Retina (tissue), 1 donor: Measurements from ENCODE around the gene MOB1B.
"Not testable (repeated sequence)": the region's sequence is repeated elsewhere in the genome, so short reads cannot be mapped to it uniquely, and the experiment has no call there.

ENCODE experiments used
- DNase-seq: peaks from one replicate; pipeline ENCODE4 v3.0.0-alpha.2; 2016

Gene MOB1B

GRCh38 chr4:70969076-70969475 is 66.9 kb downstream of the MOB1B start:
- DNase-seq = no peak

DNA sequence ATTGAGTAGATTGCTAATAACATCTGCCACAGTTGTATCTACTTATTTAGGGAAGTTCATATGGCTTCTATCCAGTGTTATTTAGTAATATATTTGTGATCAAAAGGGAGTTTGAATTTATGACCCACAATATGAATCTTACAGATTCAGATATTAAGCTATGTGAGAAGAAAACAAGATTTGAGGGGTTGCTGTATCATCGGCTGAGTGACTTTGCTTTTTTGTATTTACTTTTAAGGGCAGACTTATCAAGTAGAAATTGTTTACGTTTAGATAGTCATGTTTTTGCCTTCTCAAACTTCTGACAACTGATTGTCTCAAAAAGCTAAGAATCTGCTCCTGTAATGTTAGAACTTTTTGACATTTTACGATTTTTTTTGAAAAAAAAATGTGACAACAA is 74.1 kb downstream of the MOB1B start:
- no peak for DNase-seq

DNA sequence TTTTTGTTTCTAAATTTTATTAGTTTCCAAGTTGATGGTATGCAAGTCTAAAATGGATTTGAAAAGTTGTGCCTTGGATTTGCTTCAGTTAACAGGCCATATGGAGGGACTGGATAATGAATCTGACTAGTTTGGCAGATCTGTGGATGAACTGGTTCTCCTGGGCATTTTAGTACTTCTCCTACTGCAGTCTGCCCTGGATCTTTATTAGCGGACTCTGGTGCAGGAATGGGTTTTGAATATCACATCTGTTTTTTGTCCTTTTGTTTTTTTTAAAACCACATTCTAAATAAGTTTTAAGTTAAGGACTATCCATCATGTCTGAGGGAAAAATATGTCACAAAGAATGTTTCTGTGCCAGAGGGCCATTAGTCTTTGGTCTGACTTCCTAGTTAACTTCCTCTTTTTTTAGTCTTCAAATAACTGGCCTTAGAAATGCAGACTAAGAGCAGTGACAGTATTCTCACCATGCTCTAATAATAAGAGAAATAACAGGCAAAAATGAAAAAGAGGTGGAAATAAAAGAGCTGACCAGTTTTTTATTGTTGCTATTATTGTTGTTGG is 77.4 kb downstream of the MOB1B start:
- DNase-seq = no peak

DNA sequence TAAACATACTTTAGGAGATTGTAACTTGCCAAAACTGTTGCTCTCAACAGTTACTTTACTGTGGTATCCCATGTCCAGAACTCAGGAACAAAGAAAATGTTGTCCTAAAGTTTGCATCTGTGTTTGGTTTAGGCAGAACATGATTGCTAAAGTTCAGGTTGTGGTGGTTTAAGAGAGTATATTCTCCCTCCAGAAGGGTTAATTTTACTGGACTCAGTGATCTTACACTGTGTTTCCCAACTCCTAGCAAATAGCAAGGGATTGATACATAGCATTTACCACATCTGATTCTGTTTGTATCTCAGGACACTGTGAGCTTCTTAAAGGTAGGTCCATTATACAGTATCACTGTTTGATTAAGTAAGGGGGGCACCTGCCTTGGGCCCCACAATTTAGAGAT is 78.0 kb downstream of the MOB1B start:
- DNase-seq = no peak

DNA sequence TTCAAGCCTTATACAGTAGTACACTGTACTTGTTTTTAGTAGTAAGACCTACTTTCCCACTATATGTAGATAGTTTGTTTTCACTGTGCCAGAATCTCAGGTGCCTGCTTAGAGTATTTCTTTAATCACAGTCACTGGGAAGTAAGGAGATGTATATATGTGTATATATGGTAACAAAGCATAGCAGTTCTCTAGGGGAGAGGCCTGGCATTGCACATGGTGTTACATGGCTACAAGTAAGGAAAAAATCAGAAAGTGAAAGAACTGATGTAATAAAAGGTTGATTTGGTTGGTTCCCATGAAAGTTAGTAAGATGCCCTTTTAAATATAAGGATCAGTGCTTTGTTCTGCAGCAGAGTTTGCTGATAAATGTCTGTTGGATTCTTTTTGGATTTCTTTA is 81.9 kb downstream of the MOB1B start:
- no peak for DNase-seq

DNA sequence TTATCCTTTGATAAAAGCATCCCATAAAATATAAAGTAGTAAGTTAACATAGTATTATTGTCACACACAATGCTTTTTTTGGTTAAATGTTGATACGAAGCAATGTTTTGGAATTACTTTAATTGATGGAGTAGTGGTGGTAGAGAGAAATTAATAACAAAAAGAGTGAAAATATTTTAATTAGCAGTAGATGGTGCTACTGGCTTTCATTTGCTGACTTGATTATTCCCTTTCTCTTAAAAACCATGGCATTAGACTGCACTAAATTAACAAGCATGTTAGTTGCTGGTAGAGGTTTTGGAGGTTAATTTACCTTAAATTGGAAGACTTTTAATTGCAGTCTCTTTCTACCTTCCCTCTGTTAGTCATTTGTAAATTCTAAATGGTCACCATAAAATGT is 82.4 kb downstream of the MOB1B start:
- no peak for DNase-seq

GRCh38 chr4:70991596-70991995 is 89.4 kb downstream of the MOB1B start:
- DNase-seq = no peak

- no peak for DNase-seq
These were observed 90.3 kb downstream of the MOB1B start for GRCh38 chr4:70992391-70992881.

DNA sequence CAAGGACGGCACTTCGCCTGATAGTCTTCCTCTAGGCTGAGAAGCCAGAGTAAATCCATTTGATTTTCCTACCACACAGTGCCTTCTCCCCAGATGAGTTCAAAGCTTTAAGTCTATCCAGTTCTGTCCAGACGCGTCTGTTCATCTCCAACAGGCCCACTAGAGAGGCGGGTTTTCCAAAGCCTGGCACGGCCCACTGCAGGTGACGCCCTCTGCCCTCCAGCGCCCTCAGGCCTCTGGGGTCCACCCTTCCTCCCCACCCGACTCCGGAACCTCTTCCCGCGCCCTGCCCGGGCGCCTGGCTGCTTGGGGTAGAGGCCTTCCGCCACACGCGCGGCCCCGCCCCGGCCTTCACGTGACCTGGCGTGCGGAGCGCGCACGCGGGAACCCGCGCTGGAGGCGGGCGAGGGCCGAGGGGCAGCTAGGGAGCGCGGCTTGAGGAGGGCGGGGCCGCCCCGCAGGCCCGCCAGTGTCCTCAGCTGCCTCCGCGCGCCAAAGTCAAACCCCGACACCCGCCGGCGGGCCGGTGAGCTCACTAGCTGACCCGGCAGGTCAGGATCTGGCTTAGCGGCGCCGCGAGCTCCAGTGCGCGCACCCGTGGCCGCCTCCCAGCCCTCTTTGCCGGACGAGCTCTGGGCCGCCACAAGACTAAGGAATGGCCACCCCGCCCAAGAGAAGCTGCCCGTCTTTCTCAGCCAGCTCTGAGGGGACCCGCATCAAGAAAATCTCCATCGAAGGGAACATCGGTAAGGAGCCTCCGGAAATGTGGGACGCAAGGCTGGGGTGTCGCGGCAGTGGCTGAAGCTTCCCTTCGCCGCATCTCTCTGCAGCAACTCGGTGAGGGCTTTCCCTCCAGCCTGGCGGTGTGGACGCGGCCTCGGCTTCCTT is 91.3 kb downstream of the MOB1B start, which contains the start of gene DCK:
DCK (plus strand) TSS at position 469 of the 888 bp plus-strand sequence; CDS start at position 656, 187 bp downstream.
- peak; percentile 97 for DNase-seq

- DNase-seq = no peak
These were observed 91.8 kb downstream of the MOB1B start for GRCh38 chr4:70994069-70994366.

DNA sequence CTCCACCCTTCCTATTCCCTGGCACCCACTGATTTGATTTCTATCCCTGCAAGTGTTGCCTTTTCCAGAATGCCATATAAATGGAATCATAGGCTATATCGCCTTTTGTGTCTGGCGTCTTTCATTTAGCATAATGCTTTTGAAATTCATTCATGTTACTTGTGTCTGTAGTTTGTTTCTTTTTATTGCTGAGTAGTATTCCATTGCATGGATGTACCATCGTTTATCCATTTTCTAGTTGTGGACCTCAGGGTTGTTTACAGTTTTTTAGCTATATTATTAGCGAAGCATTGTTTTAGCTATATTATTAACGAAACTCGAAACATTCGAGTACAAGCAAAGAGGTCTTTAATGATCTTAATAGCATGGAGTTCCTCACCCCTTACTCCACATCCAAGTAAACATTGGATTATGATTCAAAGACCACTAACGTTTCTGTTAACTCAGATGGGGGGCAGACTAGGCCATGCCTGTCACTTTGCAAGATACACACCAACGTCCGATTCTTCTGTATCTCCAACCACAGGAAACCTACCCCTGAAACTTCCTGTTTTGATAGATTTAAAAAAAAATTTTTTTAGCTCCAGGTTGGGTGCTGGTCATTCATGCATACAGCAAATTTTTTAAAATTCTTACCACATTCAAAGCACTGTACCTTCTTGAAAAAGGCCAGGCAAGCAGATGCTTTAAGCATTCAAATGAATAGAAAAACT is 92.4 kb downstream of the MOB1B start:
- no peak for DNase-seq

- no peak for DNase-seq
These were observed 93.8 kb downstream of the MOB1B start for GRCh38 chr4:70996018-70996360.

DNA sequence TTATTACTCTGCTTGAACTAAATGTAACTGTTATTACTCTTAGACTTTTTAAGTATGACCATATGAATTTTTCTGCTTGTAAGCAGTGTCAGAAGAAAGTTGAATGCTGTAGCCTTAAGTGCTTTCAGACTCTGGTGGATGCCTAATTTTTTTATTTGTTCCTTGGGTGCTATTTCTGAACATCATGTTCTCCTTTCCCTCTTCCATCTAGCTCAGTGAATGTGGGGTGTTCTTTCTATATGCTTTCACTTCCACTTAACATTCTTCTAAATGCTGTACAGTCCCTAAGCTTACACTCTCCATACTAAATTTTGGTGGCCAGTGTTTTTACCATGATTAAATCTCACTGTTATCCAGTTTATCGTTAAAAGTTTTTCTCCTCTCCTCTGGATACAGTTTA is 94.9 kb downstream of the MOB1B start:
- no peak for DNase-seq

- DNase-seq = no peak
These were observed 95.4 kb downstream of the MOB1B start for GRCh38 chr4:70997546-70997945.

GRCh38 chr4:70999639-71000038 is 97.5 kb downstream of the MOB1B start:
- DNase-seq = not testable (repeated sequence)

GRCh38 chr4:71001363-71001762 is 99.2 kb downstream of the MOB1B start:
- DNase-seq = not testable (repeated sequence)

- DNase-seq = peak; percentile 25
These were observed 102.2 kb downstream of the MOB1B start for GRCh38 chr4:71004281-71004851.

DNA sequence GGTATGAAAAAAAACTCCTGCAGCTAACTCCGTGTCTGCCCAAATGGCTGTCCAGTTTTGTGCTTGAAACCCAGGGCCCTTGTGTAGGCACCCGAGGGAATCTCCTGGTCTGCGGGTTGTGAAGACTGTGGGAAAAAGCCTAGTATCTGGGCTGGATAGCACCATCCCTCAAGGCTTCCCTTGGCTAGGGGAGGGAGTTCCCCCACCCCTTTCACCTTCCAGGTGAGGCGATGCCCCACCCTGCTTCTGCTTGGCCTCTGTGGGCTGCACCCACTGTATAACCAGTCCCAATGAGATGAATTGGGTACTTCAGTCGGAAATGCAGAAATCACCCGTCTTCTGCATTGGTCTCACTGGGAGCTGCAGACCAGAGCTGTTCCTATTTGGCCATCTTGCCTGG is 102.9 kb downstream of the MOB1B start:
- not testable (repeated sequence) for DNase-seq

- no peak for DNase-seq
These were observed 104.2 kb downstream of the MOB1B start for GRCh38 chr4:71006203-71006907.

- no peak for DNase-seq
These were observed 106.0 kb downstream of the MOB1B start for GRCh38 chr4:71008196-71008595.

DNA sequence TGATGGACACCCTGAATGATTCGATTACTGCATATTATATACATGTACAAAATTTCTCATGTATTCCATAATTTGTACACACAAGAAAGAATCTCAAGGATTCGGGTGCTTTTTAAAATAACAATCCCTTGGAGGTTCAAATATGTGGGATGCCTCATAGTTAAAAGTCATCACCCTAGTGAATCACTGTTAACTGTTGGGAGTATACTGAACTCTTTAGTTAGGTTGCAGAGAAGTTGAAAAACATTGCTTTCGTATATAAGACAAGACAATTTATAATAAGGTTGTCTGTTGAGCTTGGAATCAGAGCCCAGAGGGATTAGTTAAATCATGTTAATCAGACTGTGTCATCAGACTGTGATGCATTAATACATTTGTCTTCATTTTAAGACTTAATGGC is 106.9 kb downstream of the MOB1B start:
- no peak for DNase-seq

DNA sequence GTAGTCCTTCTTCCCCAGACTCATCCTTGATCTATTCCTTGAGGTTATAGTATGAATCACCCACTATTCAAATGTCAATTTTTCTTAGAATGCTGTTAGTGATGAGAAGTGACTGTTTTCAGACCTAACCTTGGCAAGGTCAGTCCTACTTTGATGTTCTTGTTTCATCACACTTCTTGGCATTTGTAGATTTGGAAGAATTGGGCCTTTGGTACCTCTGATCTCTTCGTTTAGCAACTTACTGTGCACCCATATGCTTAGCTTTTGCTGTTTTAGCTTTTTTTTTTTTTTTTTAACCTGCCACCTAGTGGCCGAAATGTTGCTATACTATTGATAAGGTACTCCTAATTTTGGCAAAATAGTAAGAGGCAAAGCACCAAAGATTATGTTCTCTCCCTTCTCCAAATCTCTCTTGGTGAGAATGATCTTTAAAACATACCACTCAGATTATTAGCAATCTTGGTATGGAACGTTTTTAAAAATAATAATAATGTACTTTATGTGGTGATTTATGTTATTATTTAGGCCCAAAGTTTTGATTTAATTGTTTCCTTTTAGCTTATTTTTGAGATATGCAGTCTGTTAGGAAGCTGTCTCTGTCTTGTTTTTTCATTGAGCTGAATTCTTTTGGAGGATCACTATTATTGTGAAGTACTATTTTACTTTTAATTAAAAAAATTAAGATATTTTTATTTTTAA is 107.9 kb downstream of the MOB1B start:
- peak; percentile 56 for DNase-seq
